GM12865 (cell line): Measurements from ENCODE around the gene IL17C.

Experiments used
- DNase-seq: peaks from one replicate; pipeline ENCODE4 v3.0.0; 2010; ENCODE audit warnings: low read depth
- H3K4me3 ChIP-seq: 2 replicates; pipeline ENCODE4 v1.5.1; 2011; ENCODE audit warnings: mild to moderate bottlenecking, low read depth, low read length, control low read depth
- TF ChIP-seq, protein P1 (sequence below): IDR thresholded peaks from 2 replicates; pipeline ENCODE4 v1.5.1; 2011; ENCODE audit warnings: low read length, control low read depth, low read depth, inconsistent platforms; ENCODE audit not compliant: insufficient read depth; ENCODE audit errors: missing control alignments

IL17C gene

DNA sequence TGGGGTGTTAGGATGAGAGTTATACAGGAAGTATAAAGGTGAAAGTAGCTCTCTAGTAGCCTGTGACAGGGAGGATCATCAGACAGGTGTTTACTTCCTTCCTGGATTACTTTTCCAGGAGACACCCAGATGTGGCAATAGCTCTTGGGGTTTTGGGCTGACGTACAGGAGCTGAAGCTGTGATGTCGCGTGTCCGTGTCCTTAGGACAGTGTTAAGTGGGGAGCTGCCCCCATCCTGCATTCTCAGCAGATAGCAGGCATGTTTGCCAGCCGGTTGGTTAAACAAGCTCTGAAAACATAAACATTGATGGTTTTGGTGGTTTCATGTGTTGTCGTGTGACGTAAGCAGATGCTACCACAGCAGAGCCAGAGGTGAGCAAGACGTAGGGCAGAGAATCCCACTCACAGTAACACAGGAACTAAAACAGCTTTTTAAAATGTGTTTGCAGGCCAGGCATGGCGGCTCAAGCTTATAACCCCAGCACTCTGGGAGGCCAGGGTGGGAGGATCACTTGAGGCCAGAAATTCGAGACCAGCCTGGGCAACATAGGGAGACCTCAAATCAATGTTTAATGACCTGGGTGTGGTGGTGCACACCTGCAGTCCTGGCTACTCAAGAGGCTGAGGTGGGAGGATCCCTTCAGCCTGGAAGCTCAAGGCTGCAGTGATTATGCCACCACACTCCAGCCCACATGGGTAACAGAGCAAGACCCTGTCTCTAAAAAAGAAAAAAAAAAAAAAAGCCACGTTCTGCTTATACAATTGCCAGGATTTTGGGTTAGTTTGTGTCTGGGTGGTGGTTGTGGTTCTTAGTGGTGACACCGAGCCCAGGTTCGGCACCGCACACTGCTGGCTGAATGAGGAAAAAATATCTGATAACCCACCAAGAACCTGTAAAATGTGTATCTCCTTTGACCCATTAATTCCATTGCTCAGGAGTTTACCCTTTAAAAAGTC, 18.2 kb upstream of the IL17C start:
- DNase-seq: no peak
- TF ChIP-seq, protein P1, sequence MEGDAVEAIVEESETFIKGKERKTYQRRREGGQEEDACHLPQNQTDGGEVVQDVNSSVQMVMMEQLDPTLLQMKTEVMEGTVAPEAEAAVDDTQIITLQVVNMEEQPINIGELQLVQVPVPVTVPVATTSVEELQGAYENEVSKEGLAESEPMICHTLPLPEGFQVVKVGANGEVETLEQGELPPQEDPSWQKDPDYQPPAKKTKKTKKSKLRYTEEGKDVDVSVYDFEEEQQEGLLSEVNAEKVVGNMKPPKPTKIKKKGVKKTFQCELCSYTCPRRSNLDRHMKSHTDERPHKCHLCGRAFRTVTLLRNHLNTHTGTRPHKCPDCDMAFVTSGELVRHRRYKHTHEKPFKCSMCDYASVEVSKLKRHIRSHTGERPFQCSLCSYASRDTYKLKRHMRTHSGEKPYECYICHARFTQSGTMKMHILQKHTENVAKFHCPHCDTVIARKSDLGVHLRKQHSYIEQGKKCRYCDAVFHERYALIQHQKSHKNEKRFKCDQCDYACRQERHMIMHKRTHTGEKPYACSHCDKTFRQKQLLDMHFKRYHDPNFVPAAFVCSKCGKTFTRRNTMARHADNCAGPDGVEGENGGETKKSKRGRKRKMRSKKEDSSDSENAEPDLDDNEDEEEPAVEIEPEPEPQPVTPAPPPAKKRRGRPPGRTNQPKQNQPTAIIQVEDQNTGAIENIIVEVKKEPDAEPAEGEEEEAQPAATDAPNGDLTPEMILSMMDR: no peak
- no peak overlapping the region for H3K4me3 ChIP-seq

DNA sequence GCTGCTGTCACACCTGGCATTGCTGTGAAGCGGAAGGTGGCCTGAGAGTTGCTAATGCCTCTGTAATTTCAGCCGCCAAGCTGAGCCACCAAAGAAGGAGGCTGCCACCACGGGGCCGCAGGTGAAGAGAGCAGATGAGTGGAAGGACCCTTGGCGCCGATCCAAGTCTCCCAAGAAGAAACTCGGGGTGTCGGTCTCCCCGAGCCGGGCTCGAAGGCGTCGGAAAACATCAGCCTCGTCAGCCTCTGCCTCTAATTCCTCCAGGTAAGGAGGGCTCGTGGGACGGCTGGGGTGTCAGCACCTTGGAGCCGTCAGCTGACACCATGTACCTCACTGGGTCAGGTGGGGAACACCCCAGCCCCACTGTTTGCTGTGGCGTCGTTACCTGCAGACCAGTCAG, 16.2 kb upstream of the IL17C start:
- DNase-seq: no peak
- TF ChIP-seq, protein P1: no peak
- H3K4me3 ChIP-seq: no peak overlapping the region

DNA sequence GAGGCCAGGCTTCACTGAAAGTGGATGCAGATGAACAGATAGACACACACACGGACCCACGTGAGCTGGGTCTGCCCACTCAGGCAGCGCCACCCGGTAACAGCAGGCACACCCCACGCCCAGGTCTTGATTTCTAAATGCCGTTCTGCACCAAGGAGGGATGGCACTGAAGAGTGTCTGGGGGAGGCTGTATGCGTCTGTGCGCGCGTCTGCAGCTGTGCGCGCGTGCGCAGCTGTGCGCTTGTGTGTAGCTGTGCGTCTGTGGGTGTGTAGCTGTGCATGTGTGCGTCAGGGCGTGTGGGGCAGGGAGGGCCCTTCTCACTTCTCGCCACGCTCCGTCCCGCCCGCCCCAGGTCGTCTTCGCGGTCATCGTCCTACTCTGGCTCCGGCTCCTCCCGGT, 15.5 kb upstream of the IL17C start:
- no peak for DNase-seq
- no peak overlapping the region for H3K4me3 ChIP-seq
- TF ChIP-seq, protein P1: no peak

DNA sequence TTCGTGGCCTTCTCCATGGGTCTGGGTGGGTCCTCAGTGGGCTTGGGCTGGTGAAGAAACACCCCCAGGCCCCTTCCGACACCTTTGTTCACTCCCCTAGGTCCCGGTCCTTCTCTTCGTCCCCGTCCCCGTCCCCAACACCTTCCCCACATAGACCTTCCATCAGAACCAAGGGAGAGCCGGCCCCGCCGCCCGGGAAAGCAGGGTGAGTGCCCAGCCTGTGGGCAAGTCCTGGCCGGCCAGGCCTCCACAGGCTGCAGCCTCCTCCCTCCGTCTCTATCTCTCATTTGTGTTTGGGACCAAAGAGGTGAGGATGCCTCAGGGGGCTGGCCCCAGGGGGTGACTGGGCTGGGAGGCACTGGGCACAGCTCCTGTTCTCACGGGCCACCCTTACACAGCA, 14.5 kb upstream of the IL17C start:
- no peak overlapping the region for H3K4me3 ChIP-seq
- no peak for DNase-seq
- TF ChIP-seq, protein P1: no peak

DNA sequence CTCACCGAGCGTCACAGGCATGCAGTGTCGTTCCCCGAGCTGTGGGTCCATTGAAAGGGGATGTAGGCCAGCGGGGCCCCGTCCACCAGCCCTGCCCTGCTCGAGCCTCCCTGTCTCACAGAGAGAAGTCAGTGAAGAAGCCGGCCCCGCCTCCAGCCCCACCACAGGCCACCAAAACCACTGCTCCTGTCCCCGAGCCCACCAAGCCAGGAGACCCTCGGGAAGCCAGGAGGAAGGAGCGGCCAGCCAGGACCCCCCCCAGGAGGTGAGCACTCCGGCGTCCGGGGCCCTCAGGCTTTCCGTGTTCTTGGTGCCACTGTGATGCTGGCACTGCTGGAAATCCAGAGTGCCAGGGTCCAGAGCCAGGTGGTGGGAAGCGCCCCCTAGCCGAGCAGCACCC, 13.9 kb upstream of the IL17C start:
- TF ChIP-seq, protein P1: no peak
- H3K4me3 ChIP-seq: no peak overlapping the region
- DNase-seq: no peak

DNA sequence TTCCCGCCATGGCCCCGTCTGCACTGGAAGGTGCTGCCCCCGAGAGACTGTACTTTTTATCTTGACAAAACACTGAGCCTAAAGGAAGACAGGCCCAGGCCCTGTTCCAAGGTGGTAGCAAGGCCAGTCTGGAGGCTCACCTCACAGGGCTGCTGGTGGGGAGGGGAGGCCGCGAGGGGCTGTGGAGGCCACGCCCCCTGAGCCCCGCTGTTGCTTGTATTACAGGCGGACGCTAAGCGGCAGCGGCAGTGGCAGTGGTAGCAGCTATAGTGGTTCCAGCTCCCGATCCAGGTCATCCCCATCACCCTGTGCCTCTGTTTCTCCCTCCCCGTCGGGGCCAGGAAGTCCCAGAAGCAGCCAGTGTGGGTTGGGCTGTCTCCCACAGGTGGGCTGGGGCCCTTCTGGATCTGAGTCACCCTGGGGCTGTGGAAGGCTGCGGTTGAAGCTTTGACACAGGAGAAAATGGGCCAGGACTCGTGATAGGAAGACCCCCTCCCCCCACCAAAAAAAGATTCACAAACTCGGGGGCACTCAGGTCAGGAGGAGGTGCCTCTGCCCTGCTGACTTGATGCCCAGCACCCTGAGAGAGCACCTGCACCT, 13.3 kb upstream of the IL17C start:
- no peak for DNase-seq
- H3K4me3 ChIP-seq: no peak overlapping the region
- TF ChIP-seq, protein P1: no peak
